Neural cell (in vitro differentiated cells): ENCODE data around the gene INSM1. TPM values are rescaled to one million over a fixed set of nuclear protein-coding genes. Genes with fewer than 3 reads are reported as not detected.

Experiments used
- H2AFZ ChIP-seq: fragments of 200-600, 300-800 bp; sonication (generic), shearing (Covaris generic); 2 replicates; pipeline ENCODE4 v1.6.0; 2014; ENCODE audit warnings: low read depth, mild to moderate bottlenecking, antibody characterized with exemption, low read length, moderate library complexity
- H3F3A ChIP-seq: fragments of 200-600 bp; shearing (Covaris generic); 2 replicates; pipeline ENCODE4 v1.6.1; 2016; ENCODE audit warnings: mild to moderate bottlenecking, moderate library complexity, mixed read lengths, antibody characterized with exemption, low read length; ENCODE audit not compliant: insufficient read depth, poor library complexity, severe bottlenecking
- H3K27ac ChIP-seq: fragments of 200-600, 300-800 bp; sonication (generic), shearing (Covaris generic); 2 replicates; pipeline ENCODE4 v1.5.1; 2014; ENCODE audit warnings: mild to moderate bottlenecking, low read length, moderate library complexity
- H3K27me3 ChIP-seq: fragments of 300-800, 200-600 bp; sonication (generic), shearing (Covaris generic); 2 replicates; pipeline ENCODE4 v1.6.0; 2014; ENCODE audit warnings: mild to moderate bottlenecking, low read depth, low read length, moderate library complexity; ENCODE audit not compliant: insufficient read depth
- H3K36me3 ChIP-seq: fragments of 300-800, 200-600 bp; sonication (generic), shearing (Covaris generic); 2 replicates; pipeline ENCODE4 v1.5.1; 2014; ENCODE audit warnings: mild to moderate bottlenecking, antibody characterized with exemption, low read length, moderate library complexity; ENCODE audit not compliant: insufficient read depth
- H3K4me2 ChIP-seq: fragments of 300-800, 200-600 bp; sonication (generic), shearing (Covaris generic); 2 replicates; pipeline ENCODE4 v1.6.0; 2014; ENCODE audit warnings: mild to moderate bottlenecking, low read length
- H3K4me3 ChIP-seq: fragments of 300-800, 200-600 bp; sonication (generic), shearing (Covaris generic); 2 replicates; pipeline ENCODE4 v1.5.1; 2014; ENCODE audit warnings: mild to moderate bottlenecking, low read length, moderate library complexity
- H3K79me2 ChIP-seq: fragments of 200-600 bp; shearing (Covaris generic); replicated peaks from 2 replicates; pipeline ENCODE4 v1.6.0; 2014; ENCODE audit warnings: mild to moderate bottlenecking, low read length, moderate library complexity; ENCODE audit not compliant: insufficient read depth
- H3K9ac ChIP-seq: fragments of 300-800, 200-600 bp; sonication (generic), shearing (Covaris generic); 2 replicates; pipeline ENCODE4 v1.6.1; 2016; ENCODE audit warnings: mild to moderate bottlenecking, low read length, mixed read lengths
- H3K9me2 ChIP-seq: fragments of 200-600 bp; shearing (Covaris generic); 2 replicates; pipeline ENCODE4 v1.6.1; 2016; ENCODE audit warnings: mild to moderate bottlenecking, low read length, mixed read lengths; ENCODE audit not compliant: insufficient read depth
- H3K9me3 ChIP-seq: fragments of 200-600, 300-800 bp; sonication (generic), shearing (Covaris generic); 2 replicates; pipeline ENCODE4 v1.6.1; 2016; ENCODE audit warnings: mild to moderate bottlenecking, mixed run types, low read length, moderate library complexity, mixed read lengths
- H4K20me1 ChIP-seq: fragments of 200-600 bp; shearing (Covaris generic); 2 replicates; pipeline ENCODE4 v1.6.1; 2016; ENCODE audit warnings: mild to moderate bottlenecking, mixed run types; ENCODE audit not compliant: insufficient read depth
- CTCF ChIP-seq: fragments of 450-650 bp; IDR thresholded peaks from 2 replicates; pipeline ENCODE4 v1.5.1; 2014; ENCODE audit warnings: antibody characterized with exemption, mild to moderate bottlenecking, moderate library complexity; ENCODE audit not compliant: poor library complexity, severe bottlenecking
- EP300 ChIP-seq: fragments of 450-650 bp; conservative IDR thresholded peaks from 2 replicates; pipeline ENCODE4 v1.6.1; 2014; ENCODE audit warnings: antibody characterized with exemption, mild to moderate bottlenecking, moderate library complexity; ENCODE audit not compliant: poor library complexity, severe bottlenecking
- EZH2 ChIP-seq: fragments of 200-600, 300-800 bp; shearing (Covaris generic), sonication (generic); IDR thresholded peaks from 2 replicates; pipeline ENCODE4 v1.6.1; 2014; ENCODE audit warnings: antibody characterized with exemption, low read length, borderline replicate concordance, mild to moderate bottlenecking; ENCODE audit not compliant: insufficient read depth, poor library complexity, severe bottlenecking
- MXI1 ChIP-seq: fragments of 450-650 bp; conservative IDR thresholded peaks from 2 replicates; pipeline ENCODE4 v1.6.1; 2014; ENCODE audit warnings: antibody characterized with exemption, mild to moderate bottlenecking; ENCODE audit not compliant: poor library complexity, severe bottlenecking
- POLR2AphosphoS5 ChIP-seq: IDR thresholded peaks from 2 replicates; pipeline ENCODE4 v1.6.1; 2012
- RAD21 ChIP-seq: fragments of 450-650 bp; conservative IDR thresholded peaks from 2 replicates; pipeline ENCODE4 v1.6.1; 2014; ENCODE audit warnings: antibody characterized with exemption, mild to moderate bottlenecking, moderate library complexity
- REST ChIP-seq: IDR thresholded peaks from 2 replicates; pipeline ENCODE4 v1.6.1; 2012; ENCODE audit warnings: borderline replicate concordance
- SMC3 ChIP-seq: fragments of 450-650 bp; conservative IDR thresholded peaks from 2 replicates; pipeline ENCODE4 v1.6.1; 2014; ENCODE audit warnings: antibody characterized with exemption, mild to moderate bottlenecking, moderate library complexity; ENCODE audit not compliant: poor library complexity
- TAF1 ChIP-seq: IDR thresholded peaks from 2 replicates; pipeline ENCODE4 v1.6.1; 2012; ENCODE audit warnings: low read depth
- polyA plus RNA-seq: library from polyadenylated mRNA; depleted of rRNA; stranded (reverse); fragments of >200 nt; gene quantifications from 2 replicates; pipeline ENCODE4 v1.2.3, GENCODE V29; 2014

The INSM1 gene
- polyA plus RNA-seq, 1 donor from 2014 or later, result 8.6 TPM

- Histone ChIP-seq H2AFZ (no peak overlapping the region), H3K9me2 (no peaks in the 10 kb centered on the region), H3F3A (no peaks in the 10 kb centered on the region), H3K79me2 (no peaks in the 10 kb centered on the region), H3K4me3 (no peak overlapping the region), H3K36me3 (no peaks in the 10 kb centered on the region), H3K9ac (no peak overlapping the region), H4K20me1 (no peaks in the 10 kb centered on the region), H3K9me3 (no peaks in the 10 kb centered on the region), H3K27ac (no peak overlapping the region), H3K27me3 (no peaks in the 10 kb centered on the region), H3K4me2 (no peak overlapping the region)
- TF ChIP-seq REST (no peak), TAF1 (no peak), CTCF (no peak), POLR2AphosphoS5 (no peak), RAD21 (no peak), EP300 (no peak), SMC3 (no peak), EZH2 (no peak), MXI1 (no peak)
These were observed 36.7 kb upstream of the INSM1 start for GRCh38 chr20:20331156-20331555.

- Histone ChIP-seq H3K4me3 (no peak overlapping the region), H3K4me2 (no peak overlapping the region), H3K79me2 (no peaks in the 10 kb centered on the region), H3K9ac (peak overlapping the region; percentile 14), H3K36me3 (no peaks in the 10 kb centered on the region), H3F3A (no peaks in the 10 kb centered on the region), H3K27me3 (no peaks in the 10 kb centered on the region), H3K9me2 (no peaks in the 10 kb centered on the region), H3K9me3 (no peaks in the 10 kb centered on the region), H4K20me1 (no peaks in the 10 kb centered on the region), H3K27ac (no peak overlapping the region), H2AFZ (no peak overlapping the region)
- TF ChIP-seq REST (no peak), POLR2AphosphoS5 (no peak), EP300 (no peak), CTCF (no peak), EZH2 (no peak), SMC3 (no peak), MXI1 (no peak), RAD21 (no peak), TAF1 (no peak)
These were observed 36.1 kb upstream of the INSM1 start for GRCh38 chr20:20331817-20332216.
